LNCaP clone FGC (cell line): ENCODE results near the gene FXYD6.

ENCODE experiments used
- DNase-seq: peaks from one replicate; pipeline ENCODE4 v3.0.0-alpha.2; 2011; ENCODE audit warnings: low read depth
- H3K4me3 ChIP-seq: 2 replicates; pipeline ENCODE4 v1.5.1; 2011; ENCODE audit warnings: mild to moderate bottlenecking, low read depth, low read length, control low read depth
- CTCF ChIP-seq: IDR thresholded peaks from 2 replicates; pipeline ENCODE4 v1.5.1; 2012; ENCODE audit warnings: mild to moderate bottlenecking; ENCODE audit not compliant: control insufficient read depth, insufficient read depth; ENCODE audit errors: extremely low read depth

FXYD6 gene

DNA sequence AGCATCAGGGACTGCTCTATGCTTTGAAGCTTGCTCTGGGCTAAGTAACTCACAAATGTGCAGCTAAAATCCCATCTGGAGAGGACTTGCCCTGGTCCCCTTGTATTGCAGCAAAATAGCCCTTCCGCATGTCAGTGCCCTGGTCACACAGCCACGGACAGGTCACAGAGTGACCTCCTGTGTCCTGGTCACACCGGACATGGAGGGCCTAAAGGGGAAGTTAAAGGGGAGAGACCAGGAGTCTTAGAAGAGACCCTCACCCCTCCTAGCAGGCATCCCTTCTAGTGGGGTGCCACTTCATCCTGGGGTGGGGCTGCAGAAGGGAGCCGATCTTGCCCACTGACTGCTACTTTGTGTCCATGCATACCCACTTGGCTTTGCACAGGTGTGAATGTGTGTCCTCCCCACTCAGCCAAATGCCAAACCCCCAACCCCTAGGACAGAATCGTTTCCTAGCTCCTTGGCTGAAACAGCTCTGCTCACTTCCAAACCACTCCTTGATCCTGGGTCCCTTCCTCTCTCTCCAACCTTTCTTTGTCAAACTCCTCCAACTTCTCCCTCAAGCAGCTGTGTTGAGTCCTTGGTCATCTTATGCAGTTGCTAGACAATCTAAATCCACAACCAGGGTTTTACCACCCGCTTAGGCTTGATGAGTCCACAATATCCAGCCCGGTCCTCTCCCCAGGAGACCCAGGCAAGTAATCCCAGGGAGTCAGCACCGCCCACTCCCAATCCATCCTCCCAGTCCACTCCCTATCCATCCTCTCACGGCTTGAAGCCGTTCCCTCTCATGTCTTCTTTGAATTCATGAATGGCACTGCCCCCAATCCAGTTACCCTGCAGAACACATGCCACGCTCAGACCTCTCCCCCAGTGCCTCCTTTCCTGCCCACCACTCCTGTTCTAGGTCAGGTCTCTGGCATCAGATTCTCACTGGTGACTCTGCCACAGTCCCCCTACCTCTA, 3.3 kb upstream of the FXYD6 start:
- DNase-seq = no peak
- TF ChIP-seq CTCF = no peak
- no peak overlapping the region for H3K4me3 ChIP-seq

DNA sequence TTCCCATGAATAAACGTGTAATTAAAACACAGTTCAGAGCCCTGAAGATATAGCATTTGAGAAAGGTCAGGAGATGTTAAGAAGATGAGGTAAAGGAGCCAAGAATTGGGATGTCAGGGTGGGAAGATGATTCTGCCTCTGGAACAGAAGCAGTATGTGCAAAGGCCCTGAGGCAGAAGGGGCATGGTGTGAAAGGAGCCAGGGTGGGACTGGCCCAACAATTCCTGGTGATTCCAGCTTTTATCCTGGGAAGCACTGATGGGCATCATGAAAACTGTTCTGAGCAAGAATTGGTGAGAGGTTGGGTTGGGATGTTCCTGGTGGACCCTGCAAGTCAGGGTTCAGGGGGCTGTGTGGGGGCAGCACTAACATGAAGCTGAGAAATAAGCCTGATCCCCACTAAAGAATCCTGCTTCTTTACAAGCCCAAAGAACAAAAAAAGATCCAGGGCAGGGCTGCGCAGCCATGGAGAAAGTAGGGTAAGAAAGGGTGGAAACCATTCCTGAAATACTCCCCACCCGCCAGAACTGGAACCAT, 2.5 kb upstream of the FXYD6 start:
- DNase-seq = no peak
- TF ChIP-seq CTCF = no peak
- no peak overlapping the region for H3K4me3 ChIP-seq

- DNase-seq = no peak
- no peak overlapping the region for H3K4me3 ChIP-seq
- no peak for TF ChIP-seq CTCF
Observed at GRCh38 chr11:117878314-117878938, 2.0 kb upstream of the FXYD6 start.

DNA sequence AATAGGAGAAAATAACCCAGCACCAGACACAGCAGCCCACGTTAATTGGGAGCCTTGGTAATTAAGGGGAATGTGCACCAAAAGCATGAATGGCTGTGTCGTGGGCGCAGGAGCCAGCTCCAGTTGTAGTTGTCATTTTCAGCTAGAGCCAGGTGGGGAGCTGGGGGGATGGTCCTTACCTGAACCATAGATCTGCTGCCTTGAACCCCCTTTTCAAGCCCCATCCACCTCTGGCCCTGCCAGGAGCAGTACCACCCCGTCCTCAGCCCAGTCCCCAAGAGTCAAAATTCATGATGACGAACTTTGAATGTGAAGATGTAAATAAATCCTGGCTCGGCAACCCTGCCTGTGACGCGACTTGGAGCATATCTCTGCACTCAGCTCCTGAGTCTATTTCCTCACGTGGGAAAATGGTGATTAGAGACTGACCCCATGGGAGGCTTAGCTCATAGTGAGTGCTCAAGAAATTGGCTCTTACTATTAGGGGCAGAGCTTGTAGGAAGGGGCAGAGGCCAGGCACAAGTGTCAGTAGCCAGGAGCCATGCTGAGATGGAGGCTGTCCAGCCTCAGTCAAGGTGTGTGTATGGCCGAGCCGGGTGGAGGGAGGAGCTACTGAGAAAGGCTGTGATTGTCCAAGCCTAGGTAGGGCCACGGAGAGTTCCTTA, 794 bp upstream of the FXYD6 start:
- no peak overlapping the region for H3K4me3 ChIP-seq
- DNase-seq = no peak
- no peak for TF ChIP-seq CTCF

DNA sequence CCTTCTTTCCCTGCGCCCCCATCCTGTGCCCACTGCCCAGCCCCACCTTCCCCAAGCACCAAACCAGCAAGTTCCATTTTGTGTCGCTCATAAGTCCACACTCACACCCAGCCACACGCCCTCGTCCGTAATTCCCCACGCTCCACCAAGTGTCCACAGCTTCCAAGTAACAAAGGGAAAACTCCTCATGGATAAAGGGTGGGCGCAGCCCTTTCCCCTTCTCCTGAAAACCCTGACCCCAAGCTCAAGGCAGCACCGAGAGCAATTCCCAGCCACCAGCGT, 458 bp downstream of the FXYD6 start:
- TF ChIP-seq CTCF = no peak
- no peak overlapping the region for H3K4me3 ChIP-seq
- no peak for DNase-seq

- TF ChIP-seq CTCF = no peak
- DNase-seq = no peak
- no peak overlapping the region for H3K4me3 ChIP-seq
Observed at GRCh38 chr11:117875382-117876058, 938 bp downstream of the FXYD6 start.
